ENCODE measurements around the gene MAP6D1.

Gene MAP6D1

DNA sequence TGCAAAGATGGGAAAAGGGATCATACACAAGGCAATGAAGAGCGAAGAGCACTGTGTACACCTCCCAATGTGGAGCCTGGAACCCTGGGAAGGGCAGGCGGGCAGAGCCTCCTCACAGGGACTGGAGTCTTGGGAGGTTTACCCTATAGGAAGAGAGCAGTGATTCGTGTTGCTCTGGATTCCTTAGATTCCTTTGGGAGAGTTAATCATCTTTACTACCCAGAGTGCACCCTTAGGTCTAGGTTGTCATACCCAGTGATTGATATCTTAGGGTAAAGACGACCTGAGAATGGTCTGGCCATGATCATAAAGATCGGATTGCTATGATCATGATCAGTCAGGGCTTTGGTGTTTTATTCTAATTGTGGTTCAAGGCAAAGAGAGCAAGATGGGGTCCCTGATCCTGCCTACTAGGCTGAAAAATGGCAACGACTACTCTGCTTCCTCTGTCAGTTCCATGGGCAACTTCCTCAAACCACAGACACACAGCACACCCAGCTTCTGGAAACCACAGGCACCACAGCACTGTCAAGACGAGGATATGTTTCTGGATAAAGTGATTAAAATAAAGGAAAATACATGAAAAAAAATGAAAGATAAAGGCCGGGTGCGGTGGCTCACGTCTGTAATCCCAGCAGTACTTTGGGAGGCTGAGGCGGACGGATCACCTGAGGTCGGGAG is 20.4 kb upstream of the MAP6D1 start:
- H3K27ac ChIP-seq, result peak overlapping the region in 1 of 11 experiments; percentile 29; a peak in 3 of 22 replicates
- H3K9ac ChIP-seq, result no peak overlapping the region
- H3K36me3 ChIP-seq, result peaks cover 90 to 100% (median 96%) of the 10 kb centered on the region in 11 experiments

DNA sequence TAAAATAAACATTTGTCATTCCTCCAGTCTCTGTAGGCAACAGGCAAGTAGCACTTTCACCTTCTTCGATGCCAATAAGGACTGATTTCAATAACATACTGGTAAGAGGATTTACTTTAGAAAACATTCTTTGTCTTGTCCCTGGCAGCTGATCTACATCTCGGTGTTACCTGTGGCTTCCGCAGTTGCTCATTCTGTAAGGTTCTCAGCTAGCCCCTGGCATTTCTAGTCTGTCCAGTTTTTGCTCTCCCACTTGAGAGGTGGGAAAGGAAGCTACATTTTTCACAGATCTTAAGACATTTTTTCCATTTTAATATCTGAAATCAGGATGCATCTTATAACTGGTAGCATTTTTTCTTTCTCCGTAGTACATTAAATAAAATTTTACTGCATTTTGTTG is 19.7 kb upstream of the MAP6D1 start:
- no peak overlapping the region for H3K9ac ChIP-seq
- TF ChIP-seq Cebpa-rat (IDR thresholded peaks at IDR 0.05), result no peak
- H3K9me3 ChIP-seq (replicated peaks in 1 of 11), result no peaks in the 10 kb centered on the region
- no peak overlapping the region for H3K27ac ChIP-seq
- peaks cover 0 to 15% (median 10%) of the 10 kb centered on the region in 10 experiments; a peak in 11 of 20 replicates for H3K4me1 ChIP-seq
- H3K36me3 ChIP-seq, result peaks cover 90 to 100% (median 96%) of the 10 kb centered on the region in 11 experiments
- peaks cover 0 to 26% (median 8%) of the 10 kb centered on the region in 11 experiments; a peak in 5 of 22 replicates for H4K20me1 ChIP-seq
- H3K4me3 ChIP-seq, result no peak overlapping the region
- no peaks in the 10 kb centered on the region for H3K27me3 ChIP-seq
- H3K4me2 ChIP-seq, result no peak overlapping the region

More for the DNA sequence above, 20.4 kb upstream of the MAP6D1 start:
- no peaks in the 10 kb centered on the region for H3K9me3 ChIP-seq (replicated peaks in 1 of 11)
- H3K4me1 ChIP-seq, result peaks cover 0 to 15% (median 10%) of the 10 kb centered on the region in 10 experiments; a peak in 11 of 20 replicates
- H3K4me2 ChIP-seq, result peak overlapping the region in 5 of 11 experiments; percentile 1 to 48 (median 18); a peak in 7 of 22 replicates
- peaks cover 0 to 32% (median 11%) of the 10 kb centered on the region in 11 experiments; a peak in 5 of 22 replicates for H4K20me1 ChIP-seq
- H3K27me3 ChIP-seq, result no peaks in the 10 kb centered on the region
- H3K4me3 ChIP-seq, result no peak overlapping the region
- no peak for TF ChIP-seq Cebpa-rat (IDR thresholded peaks at IDR 0.05)

DNA sequence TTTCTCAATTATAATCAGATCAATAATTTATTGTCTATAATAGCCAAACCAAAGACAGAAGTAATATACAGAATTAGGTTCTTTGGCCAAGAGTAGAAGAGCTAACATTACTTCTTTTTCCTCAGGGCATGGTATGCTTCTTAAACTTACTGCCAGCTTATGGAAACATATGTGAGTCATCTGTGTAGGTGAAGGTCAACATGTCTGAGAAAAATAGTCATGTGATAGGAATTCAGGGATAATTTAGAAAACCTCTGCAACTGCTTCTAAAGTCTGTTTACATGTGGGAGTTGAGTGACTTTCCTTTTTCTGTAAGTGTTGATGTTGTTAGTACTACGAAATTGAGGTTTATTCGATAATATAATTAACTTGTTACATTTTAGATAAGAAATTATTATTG is 19.2 kb upstream of the MAP6D1 start:
- Histone ChIP-seq H3K4me1 (peaks cover 0 to 15% (median 10%) of the 10 kb centered on the region in 10 experiments; a peak in 11 of 20 replicates), H3K27me3 (no peaks in the 10 kb centered on the region), H3K36me3 (peaks cover 92 to 100% (median 97%) of the 10 kb centered on the region in 11 experiments), H3K4me2 (no peak overlapping the region), H4K20me1 (peaks cover 0 to 23% (median 8%) of the 10 kb centered on the region in 11 experiments; a peak in 5 of 22 replicates), H3K4me3 (no peak overlapping the region), H3K27ac (no peak overlapping the region), H3K9ac (no peak overlapping the region), H3K9me3 (replicated peaks in 1 of 11) (no peaks in the 10 kb centered on the region)
- TF ChIP-seq Cebpa-rat (IDR thresholded peaks at IDR 0.05), result no peak

DNA sequence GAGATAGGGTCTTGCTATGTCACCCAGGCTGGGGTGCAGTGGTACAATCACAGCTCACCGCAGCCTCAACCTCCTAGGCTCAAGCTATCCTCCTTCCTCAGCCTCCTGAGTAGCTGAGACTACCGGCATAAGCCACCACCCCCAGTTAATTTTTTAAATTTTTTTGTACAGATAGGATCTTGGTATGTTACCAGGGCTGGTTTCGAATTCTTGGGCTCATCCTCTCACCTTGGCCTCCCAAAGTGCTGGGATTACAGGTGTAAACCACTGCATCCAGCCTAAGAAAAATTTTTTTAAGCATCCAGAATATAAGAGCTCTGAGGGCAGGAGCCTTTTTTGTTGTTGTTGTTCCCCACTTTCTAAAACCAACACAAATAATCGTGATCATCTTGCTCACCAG is 14.4 kb upstream of the MAP6D1 start:
- peaks cover 90 to 100% (median 97%) of the 10 kb centered on the region in 11 experiments for H3K36me3 ChIP-seq

DNA sequence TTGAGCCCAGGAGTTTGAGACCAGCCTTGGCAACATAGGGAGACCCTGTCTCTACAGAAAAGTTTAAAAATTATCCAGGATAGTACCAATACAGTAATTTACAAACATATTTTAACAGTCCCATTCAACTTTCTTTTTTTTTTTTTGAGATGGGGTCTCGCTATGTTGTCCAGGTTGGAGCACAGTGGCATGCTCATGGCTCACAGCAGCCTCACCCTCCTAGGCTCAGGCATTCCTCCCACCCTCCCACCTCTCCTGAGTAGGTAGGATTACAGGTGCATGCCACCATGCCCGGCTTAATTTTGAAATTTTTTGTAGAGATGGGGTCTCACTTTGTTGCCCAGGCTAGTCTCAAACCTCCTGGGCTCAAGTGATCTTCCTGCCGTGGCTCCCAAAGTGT is 12.5 kb upstream of the MAP6D1 start:
- H3K27ac ChIP-seq, result no peak overlapping the region
- peaks cover 90 to 100% (median 97%) of the 10 kb centered on the region in 11 experiments for H3K36me3 ChIP-seq
- no peak overlapping the region for H3K4me2 ChIP-seq
- no peaks in the 10 kb centered on the region for H3K9me3 ChIP-seq (replicated peaks in 1 of 11)
- H3K4me1 ChIP-seq, result no peaks in the 10 kb centered on the region
- TF ChIP-seq Cebpa-rat (IDR thresholded peaks at IDR 0.05), result no peak
- peaks cover 0 to 34% (median 11%) of the 10 kb centered on the region in 11 experiments; a peak in 11 of 22 replicates for H4K20me1 ChIP-seq
- no peaks in the 10 kb centered on the region for H3K27me3 ChIP-seq
- H3K9ac ChIP-seq, result no peak overlapping the region
- H3K4me3 ChIP-seq, result no peak overlapping the region

More for the DNA sequence above, 14.4 kb upstream of the MAP6D1 start:
- H3K27ac ChIP-seq, result no peak overlapping the region
- no peak overlapping the region for H3K9ac ChIP-seq
- no peaks in the 10 kb centered on the region for H3K4me1 ChIP-seq
- TF ChIP-seq Cebpa-rat (IDR thresholded peaks at IDR 0.05), result no peak
- H3K27me3 ChIP-seq, result no peaks in the 10 kb centered on the region
- H4K20me1 ChIP-seq, result peaks cover 0 to 26% (median 5%) of the 10 kb centered on the region in 11 experiments; a peak in 7 of 22 replicates
- H3K9me3 ChIP-seq (replicated peaks in 1 of 11), result no peaks in the 10 kb centered on the region
- H3K4me3 ChIP-seq, result no peak overlapping the region
- no peak overlapping the region for H3K4me2 ChIP-seq

DNA sequence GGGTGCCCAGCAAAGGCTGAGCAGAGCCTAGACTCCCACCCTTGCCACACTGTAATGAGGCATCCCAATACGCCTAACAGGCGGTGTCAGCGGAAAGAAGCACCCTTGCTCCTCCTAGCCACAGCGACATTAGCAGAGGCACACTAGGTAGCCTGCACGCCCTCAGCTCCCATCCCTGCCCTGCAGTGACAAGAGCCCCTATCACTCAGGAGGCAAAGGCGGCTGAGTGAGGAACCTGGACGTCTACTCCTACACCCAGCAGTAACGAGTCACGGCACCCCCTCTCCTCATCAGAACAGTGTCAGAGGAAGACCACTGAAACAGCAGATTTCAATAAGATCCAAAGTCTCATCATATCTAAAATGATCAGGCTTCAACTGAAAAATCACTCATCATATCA is 12.0 kb upstream of the MAP6D1 start:
- H3K4me3 ChIP-seq, result no peak overlapping the region
- no peaks in the 10 kb centered on the region for H3K9me3 ChIP-seq (replicated peaks in 1 of 11)
- H3K36me3 ChIP-seq, result peaks cover 90 to 100% (median 97%) of the 10 kb centered on the region in 11 experiments
- H3K9ac ChIP-seq, result no peak overlapping the region
- H3K4me2 ChIP-seq, result no peak overlapping the region
- no peaks in the 10 kb centered on the region for H3K4me1 ChIP-seq
- H4K20me1 ChIP-seq, result peaks cover 0 to 37% (median 11%) of the 10 kb centered on the region in 11 experiments; a peak in 11 of 22 replicates
- TF ChIP-seq Cebpa-rat (IDR thresholded peaks at IDR 0.05), result no peak
- no peak overlapping the region for H3K27ac ChIP-seq
- no peaks in the 10 kb centered on the region for H3K27me3 ChIP-seq

DNA sequence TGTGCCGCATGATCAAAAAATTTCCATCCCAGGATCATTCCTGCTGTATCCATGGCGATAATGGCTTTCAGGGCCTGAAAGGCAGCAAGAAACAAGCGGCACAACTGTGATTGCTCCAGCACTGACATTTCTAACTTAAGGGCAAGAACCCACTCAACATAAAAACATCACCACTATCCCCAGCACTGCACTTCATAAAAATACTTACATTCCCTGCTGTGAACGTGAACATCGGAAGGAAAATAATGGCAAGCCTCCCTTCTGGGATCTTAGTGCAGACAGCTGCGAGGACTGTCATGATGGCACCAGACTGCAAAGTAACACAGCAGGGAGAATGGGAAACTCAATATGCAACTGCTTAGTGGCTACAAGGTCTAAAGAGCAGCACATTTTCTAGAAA is 8.1 kb upstream of the MAP6D1 start:
- Histone ChIP-seq H3K9me3 (replicated peaks in 1 of 11) (no peaks in the 10 kb centered on the region), H3K4me3 (no peak overlapping the region), H3K27ac (no peak overlapping the region), H3K4me2 (no peak overlapping the region), H3K27me3 (no peaks in the 10 kb centered on the region), H3K4me1 (no peaks in the 10 kb centered on the region), H3K9ac (no peak overlapping the region), H4K20me1 (peaks cover 0 to 46% (median 17%) of the 10 kb centered on the region in 11 experiments; a peak in 14 of 22 replicates), H3K36me3 (peaks cover 81 to 100% (median 95%) of the 10 kb centered on the region in 11 experiments)
- no peak for TF ChIP-seq Cebpa-rat (IDR thresholded peaks at IDR 0.05)

DNA sequence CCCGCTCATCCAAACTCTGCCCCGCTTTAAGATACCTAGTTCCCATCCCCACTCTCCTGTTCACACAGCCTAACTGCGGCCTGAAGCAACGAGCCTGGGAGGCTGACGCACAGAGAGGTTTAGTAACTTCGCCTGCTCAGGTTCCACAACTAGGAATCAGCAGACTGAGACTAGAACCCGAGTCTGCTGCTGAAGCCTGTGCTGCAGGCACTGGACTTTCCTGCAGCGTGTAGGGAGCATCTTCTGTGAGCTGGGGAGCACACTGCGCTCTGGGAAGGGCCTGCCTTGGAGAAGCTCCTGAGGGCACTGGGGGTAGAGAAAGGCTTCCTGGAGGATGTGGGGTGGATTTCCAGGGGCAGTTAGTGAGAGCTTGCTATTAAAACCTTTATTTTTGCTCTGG is 4.8 kb upstream of the MAP6D1 start:
- Histone ChIP-seq H3K9me3 (replicated peaks in 1 of 11) (no peaks in the 10 kb centered on the region), H3K4me3 (no peak overlapping the region), H3K27me3 (peaks cover 0 to 1% (median 0%) of the 10 kb centered on the region in 11 experiments; a peak in 3 of 22 replicates), H3K4me1 (peaks cover 0 to 17% (median 6%) of the 10 kb centered on the region in 10 experiments; a peak in 11 of 20 replicates), H4K20me1 (peaks cover 10 to 72% (median 36%) of the 10 kb centered on the region in 11 experiments; a peak in 20 of 22 replicates), H3K27ac (no peak overlapping the region), H3K9ac (no peak overlapping the region), H3K36me3 (peaks cover 59 to 78% (median 72%) of the 10 kb centered on the region in 11 experiments), H3K4me2 (no peak overlapping the region)
- TF ChIP-seq Cebpa-rat (IDR thresholded peaks at IDR 0.05), result no peak

DNA sequence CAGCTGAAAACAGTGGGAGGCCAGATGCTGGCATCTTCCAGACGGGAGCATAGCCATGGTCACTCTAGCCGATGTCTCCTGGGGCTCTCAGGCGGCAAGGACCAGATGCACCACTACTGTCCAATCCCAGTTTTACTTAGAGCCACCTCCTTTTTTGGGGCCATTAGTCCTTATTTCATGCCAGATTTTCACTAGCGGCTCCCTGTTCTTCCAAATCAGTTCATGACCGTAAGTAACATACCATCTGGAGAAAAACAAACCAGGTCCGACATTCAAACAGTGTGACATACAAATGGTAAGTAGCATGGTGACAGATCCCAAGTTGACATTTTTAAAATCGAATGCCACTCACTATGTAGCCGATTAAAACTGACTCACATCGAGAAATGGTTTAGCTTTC is 4.1 kb upstream of the MAP6D1 start:
- TF ChIP-seq Cebpa-rat (IDR thresholded peaks at IDR 0.05), result no peak
- Histone ChIP-seq H3K9me3 (replicated peaks in 1 of 11) (no peaks in the 10 kb centered on the region), H3K36me3 (peaks cover 55 to 71% (median 65%) of the 10 kb centered on the region in 11 experiments), H3K4me3 (no peak overlapping the region), H3K4me1 (peaks cover 2 to 24% (median 13%) of the 10 kb centered on the region in 10 experiments), H3K9ac (no peak overlapping the region), H3K4me2 (no peak overlapping the region), H4K20me1 (peaks cover 18 to 79% (median 44%) of the 10 kb centered on the region in 11 experiments; a peak in 20 of 22 replicates), H3K27me3 (peaks cover 0 to 8% (median 3%) of the 10 kb centered on the region in 11 experiments; a peak in 7 of 22 replicates), H3K27ac (no peak overlapping the region)

Measured in BLaER1 treated with 17β-estradiol and CSF1 and Interleukin-3, amounts not matched to agents 10 nM and 100 nM (cell line).